K562 (cell line): ENCODE measurements around the gene SMC5. TPM values are rescaled to one million over a fixed set of nuclear protein-coding genes. Genes with fewer than 3 reads are reported as not detected.
A peak's percentile ranks its signal among the peaks of the same experiment; 100 is the strongest.

Experiments used
- ARID3B ChIP-seq: fragments of 250-450 bp; sonication (Bioruptor Pico); IDR thresholded peaks from 2 replicates; pipeline ENCODE4 v1.4.0; 2020; ENCODE audit warnings: borderline replicate concordance
- ELF4 ChIP-seq: fragments of 450-650 bp; formaldehyde crosslinking; IDR thresholded peaks from 2 replicates; pipeline ENCODE4 v1.4.0; 2022; ENCODE audit warnings: missing genetic modification characterization
- FOXP1 ChIP-seq: sonication (generic); formaldehyde crosslinking; IDR thresholded peaks from 2 replicates; pipeline ENCODE4 v1.8.0; 2022; ENCODE audit warnings: mild to moderate bottlenecking, missing genetic modification reagents
- GABPB1 ChIP-seq: sonication (generic); formaldehyde crosslinking; IDR thresholded peaks from 2 replicates; pipeline ENCODE4 v1.8.0; 2022; ENCODE audit warnings: mild to moderate bottlenecking, missing genetic modification reagents
- GATAD2A ChIP-seq: fragments of 450-650 bp; IDR thresholded peaks from 2 replicates; pipeline ENCODE4 v1.6.1; 2017
- HDAC2 ChIP-seq: fragments of 450-650 bp; IDR thresholded peaks from 2 replicates; pipeline ENCODE4 v1.6.1; 2016; ENCODE audit warnings: mild to moderate bottlenecking
- ID3 ChIP-seq, 2 experiments: fragments of 250-450 bp in 1 of 2; fragments of 450-650 bp in 1 of 2; sonication (Bioruptor Pico) in 1 of 2; IDR thresholded peaks; 2 replicates each; pipeline versions ENCODE4 v1.6.1 to v1.8.0; 2016 to 2021; ENCODE audit warnings: mild to moderate bottlenecking in 2 of 2, moderate library complexity in 2 of 2, missing compliant biosample characterization in 1 of 2, missing genetic modification characterization in 1 of 2
- MAZ ChIP-seq, 2 experiments: fragments of 450-650 bp in 1 of 2; sonication (generic) in 1 of 2; formaldehyde crosslinking; IDR thresholded peaks in 1 of 2; conservative IDR thresholded peaks in 1 of 2; 2 replicates each; pipeline versions ENCODE4 v1.4.0 to v1.5.0; 2020; ENCODE audit warnings: mild to moderate bottlenecking in 1 of 2, missing genetic modification reagents in 1 of 2
- OTX1 ChIP-seq: fragments of 450-650 bp; formaldehyde crosslinking; IDR thresholded peaks from 2 replicates; pipeline ENCODE4 v1.4.0; 2022; ENCODE audit warnings: mild to moderate bottlenecking
- RBBP5 ChIP-seq: fragments of 200-600 bp; sonication (generic); IDR thresholded peaks from 2 replicates; pipeline ENCODE4 v1.6.1; 2012; ENCODE audit warnings: borderline replicate concordance, mild to moderate bottlenecking, low read length, control low read depth, inconsistent platforms; ENCODE audit not compliant: insufficient read depth, poor library complexity, severe bottlenecking
- SETDB1 ChIP-seq: IDR thresholded peaks from one replicate; pipeline ENCODE4 v1.6.1; 2012; ENCODE audit warnings: low read length, control low read depth, inconsistent platforms
- XRCC3 ChIP-seq: fragments of 450-650 bp; IDR thresholded peaks from 2 replicates; pipeline ENCODE4 v1.6.1; 2017; ENCODE audit warnings: mild to moderate bottlenecking, moderate library complexity
- ZNF239 ChIP-seq: fragments of 250-450 bp; sonication (Bioruptor Pico); IDR thresholded peaks from 2 replicates; pipeline ENCODE4 v1.4.0; 2020; ENCODE audit warnings: mild to moderate bottlenecking
- ZNF778 ChIP-seq: fragments of 450-650 bp; formaldehyde crosslinking; IDR thresholded peaks from 2 replicates; pipeline ENCODE4 v1.4.0; 2020; ENCODE audit warnings: mild to moderate bottlenecking, moderate library complexity
- polyA plus RNA-seq, 8 experiments: library from polyadenylated mRNA; depleted of rRNA in 4 of 8; stranded (reverse) in 5 of 8; unstranded in 3 of 8; fragments of >200 nt; fragmentation: Nextera tagmentation in 2 of 8; fragmentation: Illumina TruSeq in 1 of 8; extraction: Ambion mirVana in 2 of 8; extraction: Trizol in 1 of 8; gene quantifications; 2 replicates each; pipeline versions ENCODE4 v1.2.1 to v1.2.3, GENCODE V29; 2011 to 2014; ENCODE audit warnings: inconsistent platforms in 1 of 8, missing spikeins in 1 of 8
- total RNA-seq, 7 experiments: library from RNA; depleted of rRNA in 6 of 7; stranded (reverse); fragments of >200 nt in 6 of 7; fragmentation: Illumina TruSeq in 2 of 7; extraction: Trizol in 2 of 7; gene quantifications; 2 replicates each; pipeline versions ENCODE4 v1.2.1 to v1.2.3, GENCODE V29; 2011 to 2021; ENCODE audit warnings: low replicate concordance in 1 of 7
- TF ChIP-seq, protein P1 (sequence below): fragments of 450-650 bp; IDR thresholded peaks from 2 replicates; pipeline ENCODE4 v1.6.1; 2018; ENCODE audit not compliant: partially characterized antibody
- TF ChIP-seq, protein P2 (sequence below): fragments of 150-350 bp; IDR thresholded peaks from 2 replicates; pipeline ENCODE4 v1.6.1; 2014; ENCODE audit warnings: low read depth, mild to moderate bottlenecking, low read length, borderline replicate concordance
- TF ChIP-seq, protein P3 (sequence below): fragments of 250-450 bp; sonication (Bioruptor Pico); IDR thresholded peaks from 2 replicates; pipeline ENCODE4 v1.6.1; 2021; ENCODE audit warnings: mild to moderate bottlenecking

Gene SMC5
- total and polyA plus RNA-seq, 9 of the 15 experiments (the other 6 are each of a cell fraction or from before 2014, with no cell fraction given): 3.5 to 43.2 (median 21.4) TPM

- TF ChIP-seq ARID3B (CRISPR knock-in tag) (no peak), ID3 (CRISPR knock-in tag; IDR thresholded peaks at IDR 0.05) (no peak), ID3 (tag; IDR thresholded peaks at IDR 0.05) (peak; percentile 48; the same call in 1 of the 2 replicates), GATAD2A (no peak), ZNF239 (no peak), RBBP5 (no peak), GABPB1 (CRISPR knock-in tag) (no peak), ELF4 (CRISPR knock-in tag) (peak; percentile 87; the same call in 1 of the 2 replicates), ZNF778 (CRISPR knock-in tag) (no peak), OTX1 (CRISPR knock-in tag) (no peak), HDAC2 (peak; percentile 92), SETDB1 (no peak), XRCC3 (no peak), MAZ (CRISPR knock-in tag; conservative IDR thresholded peaks at IDR 0.05 in 1 of 2, IDR thresholded peaks at IDR 0.05 in 1 of 2) (no peak), FOXP1 (CRISPR knock-in tag) (no peak)
- TF ChIP-seq, protein P1, sequence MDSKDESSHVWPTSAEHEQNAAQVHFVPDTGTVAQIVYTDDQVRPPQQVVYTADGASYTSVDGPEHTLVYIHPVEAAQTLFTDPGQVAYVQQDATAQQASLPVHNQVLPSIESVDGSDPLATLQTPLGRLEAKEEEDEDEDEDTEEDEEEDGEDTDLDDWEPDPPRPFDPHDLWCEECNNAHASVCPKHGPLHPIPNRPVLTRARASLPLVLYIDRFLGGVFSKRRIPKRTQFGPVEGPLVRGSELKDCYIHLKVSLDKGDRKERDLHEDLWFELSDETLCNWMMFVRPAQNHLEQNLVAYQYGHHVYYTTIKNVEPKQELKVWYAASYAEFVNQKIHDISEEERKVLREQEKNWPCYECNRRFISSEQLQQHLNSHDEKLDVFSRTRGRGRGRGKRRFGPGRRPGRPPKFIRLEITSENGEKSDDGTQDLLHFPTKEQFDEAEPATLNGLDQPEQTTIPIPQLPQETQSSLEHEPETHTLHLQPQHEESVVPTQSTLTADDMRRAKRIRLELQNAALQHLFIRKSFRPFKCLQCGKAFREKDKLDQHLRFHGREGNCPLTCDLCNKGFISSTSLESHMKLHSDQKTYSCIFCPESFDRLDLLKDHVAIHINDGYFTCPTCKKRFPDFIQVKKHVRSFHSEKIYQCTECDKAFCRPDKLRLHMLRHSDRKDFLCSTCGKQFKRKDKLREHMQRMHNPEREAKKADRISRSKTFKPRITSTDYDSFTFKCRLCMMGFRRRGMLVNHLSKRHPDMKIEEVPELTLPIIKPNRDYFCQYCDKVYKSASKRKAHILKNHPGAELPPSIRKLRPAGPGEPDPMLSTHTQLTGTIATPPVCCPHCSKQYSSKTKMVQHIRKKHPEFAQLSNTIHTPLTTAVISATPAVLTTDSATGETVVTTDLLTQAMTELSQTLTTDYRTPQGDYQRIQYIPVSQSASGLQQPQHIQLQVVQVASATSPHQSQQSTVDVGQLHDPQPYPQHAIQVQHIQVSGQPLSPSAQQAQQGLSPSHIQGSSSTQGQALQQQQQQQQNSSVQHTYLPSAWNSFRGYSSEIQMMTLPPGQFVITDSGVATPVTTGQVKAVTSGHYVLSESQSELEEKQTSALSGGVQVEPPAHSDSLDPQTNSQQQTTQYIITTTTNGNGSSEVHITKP: no peak
- TF ChIP-seq, protein P2, sequence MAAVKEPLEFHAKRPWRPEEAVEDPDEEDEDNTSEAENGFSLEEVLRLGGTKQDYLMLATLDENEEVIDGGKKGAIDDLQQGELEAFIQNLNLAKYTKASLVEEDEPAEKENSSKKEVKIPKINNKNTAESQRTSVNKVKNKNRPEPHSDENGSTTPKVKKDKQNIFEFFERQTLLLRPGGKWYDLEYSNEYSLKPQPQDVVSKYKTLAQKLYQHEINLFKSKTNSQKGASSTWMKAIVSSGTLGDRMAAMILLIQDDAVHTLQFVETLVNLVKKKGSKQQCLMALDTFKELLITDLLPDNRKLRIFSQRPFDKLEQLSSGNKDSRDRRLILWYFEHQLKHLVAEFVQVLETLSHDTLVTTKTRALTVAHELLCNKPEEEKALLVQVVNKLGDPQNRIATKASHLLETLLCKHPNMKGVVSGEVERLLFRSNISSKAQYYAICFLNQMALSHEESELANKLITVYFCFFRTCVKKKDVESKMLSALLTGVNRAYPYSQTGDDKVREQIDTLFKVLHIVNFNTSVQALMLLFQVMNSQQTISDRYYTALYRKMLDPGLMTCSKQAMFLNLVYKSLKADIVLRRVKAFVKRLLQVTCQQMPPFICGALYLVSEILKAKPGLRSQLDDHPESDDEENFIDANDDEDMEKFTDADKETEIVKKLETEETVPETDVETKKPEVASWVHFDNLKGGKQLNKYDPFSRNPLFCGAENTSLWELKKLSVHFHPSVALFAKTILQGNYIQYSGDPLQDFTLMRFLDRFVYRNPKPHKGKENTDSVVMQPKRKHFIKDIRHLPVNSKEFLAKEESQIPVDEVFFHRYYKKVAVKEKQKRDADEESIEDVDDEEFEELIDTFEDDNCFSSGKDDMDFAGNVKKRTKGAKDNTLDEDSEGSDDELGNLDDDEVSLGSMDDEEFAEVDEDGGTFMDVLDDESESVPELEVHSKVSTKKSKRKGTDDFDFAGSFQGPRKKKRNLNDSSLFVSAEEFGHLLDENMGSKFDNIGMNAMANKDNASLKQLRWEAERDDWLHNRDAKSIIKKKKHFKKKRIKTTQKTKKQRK: no peak
- TF ChIP-seq, protein P3, sequence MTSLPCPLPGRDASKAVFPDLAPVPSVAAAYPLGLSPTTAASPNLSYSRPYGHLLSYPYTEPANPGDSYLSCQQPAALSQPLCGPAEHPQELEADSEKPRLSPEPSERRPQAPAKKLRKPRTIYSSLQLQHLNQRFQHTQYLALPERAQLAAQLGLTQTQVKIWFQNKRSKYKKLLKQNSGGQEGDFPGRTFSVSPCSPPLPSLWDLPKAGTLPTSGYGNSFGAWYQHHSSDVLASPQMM (CRISPR knock-in tag): no peak
These were observed 139.4 kb downstream of the SMC5 start (continued) for GRCh38 chr9:70398145-70398556.
